RPMI7951 (cell line): ENCODE results near the gene BEND4. TPM values are rescaled to one million over a fixed set of nuclear protein-coding genes. Genes with fewer than 3 reads are reported as not detected.
A peak's percentile ranks its signal among the peaks of the same experiment; 100 is the strongest.

Experiments
- DNase-seq: peaks from one replicate; pipeline ENCODE4 v3.0.0-alpha.2; 2012; ENCODE audit warnings: low read depth
- total RNA-seq: library from RNA; depleted of rRNA; stranded (reverse); fragments of >200 nt; shearing (Covaris generic); gene quantifications from 2 replicates; pipeline ENCODE4 v1.2.3, GENCODE V29; 2014; rRNA removed

Gene BEND4
- total RNA-seq, 1 experiment from 2014 or later: not detected

GRCh38 chr4:42104521-42104920 is 47.9 kb downstream of the BEND4 start:
- DNase-seq: peak; percentile 15

- peak; percentile 79 for DNase-seq
These were observed 50.9 kb downstream of the BEND4 start for GRCh38 chr4:42101446-42101975.

GRCh38 chr4:42088386-42088785 is 64.1 kb downstream of the BEND4 start:
- DNase-seq: no peak

- DNase-seq: no peak
These were observed 68.6 kb downstream of the BEND4 start for GRCh38 chr4:42083816-42084215.

GRCh38 chr4:42080306-42080705 is 72.1 kb downstream of the BEND4 start:
- no peak for DNase-seq

GRCh38 chr4:42078184-42078801 is 74.2 kb downstream of the BEND4 start:
- no peak for DNase-seq

- DNase-seq: no peak
These were observed 78.2 kb downstream of the BEND4 start for GRCh38 chr4:42074294-42074693.

- no peak for DNase-seq
These were observed 82.0 kb downstream of the BEND4 start for GRCh38 chr4:42070463-42070862.

- DNase-seq: no peak
These were observed 85.2 kb downstream of the BEND4 start for GRCh38 chr4:42067264-42067663.

GRCh38 chr4:42066402-42066801 is 86.1 kb downstream of the BEND4 start:
- no peak for DNase-seq

Other genes with a start within 250 kb of the BEND4 start
- 47.8 and 55.5 TPM in 2 replicates for gene TMEM33, start 217.2 kb downstream of the BEND4 start, total RNA-seq
- 0.10 TPM in 1 of 2 replicates, not detected in the other for gene DCAF4L1, start 170.9 kb downstream of the BEND4 start, total RNA-seq
- gene SLC30A9, start 162.1 kb downstream of the BEND4 start, total RNA-seq: 43.4 and 52.1 TPM in 2 replicates
- not detected in 2 replicates for gene SHISA3, start 244.8 kb upstream of the BEND4 start, total RNA-seq